Adrenal gland (tissue), 5 donors: ENCODE measurements around the gene KAZN.

Source experiments
- CTCF ChIP-seq, 6 experiments: fragments of 450-650 bp in 4 of 6; fragments of 200-600 bp in 2 of 6; sonication (generic) in 1 of 6; IDR thresholded peaks; 1 replicate in 5 of 6; 2 replicates in 1 of 6; pipeline versions ENCODE4 v1.5.1 to v1.8.0; 2016 to 2021; ENCODE audit warnings: antibody characterized with exemption in 6 of 6, mild to moderate bottlenecking in 2 of 6, moderate library complexity in 1 of 6
- POLR2A ChIP-seq, 2 donors: fragments of 450-650 bp; IDR thresholded peaks; one replicate each; pipeline ENCODE4 v1.6.1; 2017; ENCODE audit warnings: antibody characterized with exemption in 2 of 2, mild to moderate bottlenecking in 2 of 2, moderate library complexity in 1 of 2
- donor health status: DM: no; HTN: no; CAD: no.

GRCh38 chr1:15130607-15131006 is 532.1 kb downstream of the KAZN start:
- TF ChIP-seq CTCF (IDR thresholded peaks at IDR 0.05) (no peak), POLR2A (IDR thresholded peaks at IDR 0.05) (no peak)
